Esophagus squamous epithelium (tissue), 4 donors: ENCODE measurements around the gene SCN1A.

ENCODE experiments used
- POLR2A ChIP-seq, 4 donors: fragments of 450-650 bp; IDR thresholded peaks; one replicate each; pipeline ENCODE4 v1.6.1; 2017; ENCODE audit warnings: antibody characterized with exemption in 4 of 4, mild to moderate bottlenecking in 4 of 4, moderate library complexity in 3 of 4
- TF ChIP-seq, protein P1 (sequence below), 6 experiments: fragments of 450-650 bp in 4 of 6; fragments of 200-600 bp in 2 of 6; sonication (generic) in 2 of 6; IDR thresholded peaks; one replicate each; pipeline ENCODE4 v1.5.1; 2016 to 2019; ENCODE audit warnings: antibody characterized with exemption in 6 of 6, mild to moderate bottlenecking in 4 of 6, moderate library complexity in 4 of 6

GRCh38 chr2:166140932-166141331, 13.1 kb upstream of the SCN1A start:
- TF ChIP-seq, protein P1, sequence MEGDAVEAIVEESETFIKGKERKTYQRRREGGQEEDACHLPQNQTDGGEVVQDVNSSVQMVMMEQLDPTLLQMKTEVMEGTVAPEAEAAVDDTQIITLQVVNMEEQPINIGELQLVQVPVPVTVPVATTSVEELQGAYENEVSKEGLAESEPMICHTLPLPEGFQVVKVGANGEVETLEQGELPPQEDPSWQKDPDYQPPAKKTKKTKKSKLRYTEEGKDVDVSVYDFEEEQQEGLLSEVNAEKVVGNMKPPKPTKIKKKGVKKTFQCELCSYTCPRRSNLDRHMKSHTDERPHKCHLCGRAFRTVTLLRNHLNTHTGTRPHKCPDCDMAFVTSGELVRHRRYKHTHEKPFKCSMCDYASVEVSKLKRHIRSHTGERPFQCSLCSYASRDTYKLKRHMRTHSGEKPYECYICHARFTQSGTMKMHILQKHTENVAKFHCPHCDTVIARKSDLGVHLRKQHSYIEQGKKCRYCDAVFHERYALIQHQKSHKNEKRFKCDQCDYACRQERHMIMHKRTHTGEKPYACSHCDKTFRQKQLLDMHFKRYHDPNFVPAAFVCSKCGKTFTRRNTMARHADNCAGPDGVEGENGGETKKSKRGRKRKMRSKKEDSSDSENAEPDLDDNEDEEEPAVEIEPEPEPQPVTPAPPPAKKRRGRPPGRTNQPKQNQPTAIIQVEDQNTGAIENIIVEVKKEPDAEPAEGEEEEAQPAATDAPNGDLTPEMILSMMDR (IDR thresholded peaks at IDR 0.05), result no peak
- no peak for TF ChIP-seq POLR2A (IDR thresholded peaks at IDR 0.05)
